Hepatocyte (in vitro differentiated cells): ENCODE results near the gene SLC52A1.

ENCODE experiments used
- CTCF ChIP-seq: fragments of 200-600 bp; sonication (generic); IDR thresholded peaks from 2 replicates; pipeline ENCODE4 v1.5.1; 2016; ENCODE audit warnings: antibody characterized with exemption, mild to moderate bottlenecking; ENCODE audit not compliant: poor library complexity
- EZH2 ChIP-seq: fragments of 200-600 bp; sonication (generic); IDR thresholded peaks from 2 replicates; pipeline ENCODE4 v1.6.1; 2016; ENCODE audit warnings: antibody characterized with exemption, mild to moderate bottlenecking, borderline replicate concordance

DNA sequence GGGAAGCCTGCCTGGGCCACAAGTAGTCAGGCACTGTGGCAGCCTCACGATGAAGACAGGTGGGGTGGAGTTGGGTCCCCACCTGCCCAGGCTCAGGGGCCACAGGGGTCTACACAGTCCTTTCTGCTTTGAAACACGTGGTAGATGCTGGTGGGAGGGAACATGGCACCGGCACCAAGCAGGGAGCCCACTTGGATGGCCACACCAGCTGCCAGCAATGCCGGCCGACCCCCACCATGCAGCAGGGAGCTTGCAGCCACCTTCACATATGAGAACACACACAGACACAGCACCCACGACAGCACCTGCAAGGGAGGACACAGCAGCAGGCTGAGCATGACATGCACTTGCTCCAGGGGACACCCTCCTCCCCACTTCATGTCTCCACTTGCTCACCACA, 2.4 kb downstream of the SLC52A1 start:
- TF ChIP-seq CTCF (no peak), EZH2 (no peak)
